ENCODE data around the gene ORAI3. TPM values are rescaled to one million over a fixed set of nuclear protein-coding genes. Genes with fewer than 3 reads are reported as not detected.

ORAI3 gene
- total RNA-seq, 1 donor from 2014 or later: 12.2 TPM

DNA sequence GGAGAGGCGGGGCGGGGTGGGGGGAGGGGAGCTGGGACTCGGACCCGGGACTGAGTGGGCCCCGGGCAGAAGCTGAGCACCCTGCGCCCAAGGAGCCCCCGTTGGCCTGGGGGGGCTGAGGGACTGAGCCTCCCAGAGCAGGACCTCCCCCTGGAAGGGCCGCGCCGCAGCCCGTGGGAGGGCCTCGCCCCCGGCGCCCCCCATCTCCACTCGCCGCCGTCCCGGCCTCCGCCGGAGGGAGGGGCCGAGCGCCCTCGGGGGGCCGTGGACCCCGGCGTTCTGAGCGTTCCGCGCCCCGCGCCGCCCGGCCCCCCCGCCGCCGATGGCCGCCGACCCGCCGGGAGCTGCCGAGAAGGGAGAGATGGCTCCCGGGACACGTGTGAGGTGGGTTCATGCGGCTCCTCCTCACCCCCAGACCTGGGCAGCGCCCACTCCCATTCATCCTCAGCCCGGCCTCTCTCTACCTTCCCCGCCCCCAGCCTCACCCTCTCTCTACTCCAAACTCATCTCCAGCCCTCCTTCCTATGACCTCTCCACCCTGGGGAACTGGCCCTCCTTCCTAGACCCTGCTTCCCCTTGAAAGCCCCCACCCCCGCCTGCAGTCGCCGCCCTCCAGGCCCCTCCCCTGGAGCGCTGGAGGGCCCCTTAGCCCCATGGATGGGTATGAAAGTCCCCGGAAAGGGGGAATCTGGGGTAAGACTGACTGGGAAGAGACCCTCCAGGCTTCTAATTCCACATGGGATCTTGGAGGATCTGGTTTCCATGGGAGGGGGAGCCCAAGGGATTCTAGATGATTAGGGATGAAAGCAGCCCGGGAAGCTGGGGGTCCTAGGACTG lies 24.6 kb upstream of the ORAI3 start:
- DNase-seq: no peak
- TF ChIP-seq, protein P1, sequence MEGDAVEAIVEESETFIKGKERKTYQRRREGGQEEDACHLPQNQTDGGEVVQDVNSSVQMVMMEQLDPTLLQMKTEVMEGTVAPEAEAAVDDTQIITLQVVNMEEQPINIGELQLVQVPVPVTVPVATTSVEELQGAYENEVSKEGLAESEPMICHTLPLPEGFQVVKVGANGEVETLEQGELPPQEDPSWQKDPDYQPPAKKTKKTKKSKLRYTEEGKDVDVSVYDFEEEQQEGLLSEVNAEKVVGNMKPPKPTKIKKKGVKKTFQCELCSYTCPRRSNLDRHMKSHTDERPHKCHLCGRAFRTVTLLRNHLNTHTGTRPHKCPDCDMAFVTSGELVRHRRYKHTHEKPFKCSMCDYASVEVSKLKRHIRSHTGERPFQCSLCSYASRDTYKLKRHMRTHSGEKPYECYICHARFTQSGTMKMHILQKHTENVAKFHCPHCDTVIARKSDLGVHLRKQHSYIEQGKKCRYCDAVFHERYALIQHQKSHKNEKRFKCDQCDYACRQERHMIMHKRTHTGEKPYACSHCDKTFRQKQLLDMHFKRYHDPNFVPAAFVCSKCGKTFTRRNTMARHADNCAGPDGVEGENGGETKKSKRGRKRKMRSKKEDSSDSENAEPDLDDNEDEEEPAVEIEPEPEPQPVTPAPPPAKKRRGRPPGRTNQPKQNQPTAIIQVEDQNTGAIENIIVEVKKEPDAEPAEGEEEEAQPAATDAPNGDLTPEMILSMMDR (IDR thresholded peaks at IDR 0.05; ENCODE audit: borderline replicate concordance): no peak
- Histone ChIP-seq H3K36me3 (no peaks in the 10 kb centered on the region), H3K9me3 (replicated peaks) (no peaks in the 10 kb centered on the region), H3K27me3 (ENCODE audit: low read depth) (no peaks in the 10 kb centered on the region), H3K4me1 (peaks cover 32% of the 10 kb centered on the region), H3K27ac (replicated peaks) (peak overlapping the region; percentile 96), H3K4me3 (peak overlapping the region; percentile 84)
- intact Hi-C loops (cut with micrococcal nuclease): no loop called here

DNA sequence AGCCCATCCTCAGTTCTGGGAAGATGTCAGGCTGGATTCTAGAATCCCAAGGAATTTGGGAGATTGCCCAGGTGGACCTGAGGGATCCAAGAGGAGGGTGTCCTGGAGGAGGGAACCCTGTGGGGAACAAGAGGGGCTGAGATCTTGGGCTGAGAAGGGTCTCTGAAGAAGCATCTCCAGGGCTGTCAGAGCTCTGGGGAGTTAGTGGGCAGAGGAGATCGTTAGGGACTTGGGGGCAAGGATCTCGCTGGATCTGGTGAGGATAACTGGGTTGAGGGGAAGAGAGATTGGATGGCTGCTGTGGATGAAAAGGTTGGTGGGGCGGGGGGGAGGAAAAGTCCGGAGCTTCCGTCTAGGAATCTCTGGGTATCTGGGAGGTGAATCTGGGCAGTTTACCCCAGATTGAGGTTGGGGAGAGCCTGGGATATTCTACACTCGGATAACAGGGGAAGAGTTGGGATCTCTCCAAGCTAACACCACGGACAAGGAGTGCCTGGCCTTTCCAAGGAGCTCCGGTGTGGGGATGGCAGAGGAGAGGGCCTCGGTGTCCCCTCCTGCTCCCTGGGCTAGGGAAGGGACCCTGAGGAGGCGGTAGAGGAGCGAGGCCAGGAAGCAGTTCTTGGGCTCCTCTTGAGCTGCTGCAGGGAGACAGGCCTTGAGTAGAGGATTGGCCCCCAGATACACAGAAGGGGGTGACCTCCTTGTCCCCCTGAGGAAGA lies 23.8 kb upstream of the ORAI3 start:
- peak overlapping the region; percentile 96 for H3K27ac ChIP-seq (replicated peaks)
- H3K36me3 ChIP-seq: peaks cover 3% of the 10 kb centered on the region
- H3K27me3 ChIP-seq (ENCODE audit: low read depth): no peaks in the 10 kb centered on the region
- DNase-seq: no peak
- intact Hi-C loops (cut with micrococcal nuclease): no loop called here
- H3K9me3 ChIP-seq (replicated peaks): no peaks in the 10 kb centered on the region
- TF ChIP-seq, protein P1 (IDR thresholded peaks at IDR 0.05; ENCODE audit: borderline replicate concordance): no peak
- peak overlapping the region; percentile 84 for H3K4me3 ChIP-seq
- peaks cover 34% of the 10 kb centered on the region for H3K4me1 ChIP-seq

DNA sequence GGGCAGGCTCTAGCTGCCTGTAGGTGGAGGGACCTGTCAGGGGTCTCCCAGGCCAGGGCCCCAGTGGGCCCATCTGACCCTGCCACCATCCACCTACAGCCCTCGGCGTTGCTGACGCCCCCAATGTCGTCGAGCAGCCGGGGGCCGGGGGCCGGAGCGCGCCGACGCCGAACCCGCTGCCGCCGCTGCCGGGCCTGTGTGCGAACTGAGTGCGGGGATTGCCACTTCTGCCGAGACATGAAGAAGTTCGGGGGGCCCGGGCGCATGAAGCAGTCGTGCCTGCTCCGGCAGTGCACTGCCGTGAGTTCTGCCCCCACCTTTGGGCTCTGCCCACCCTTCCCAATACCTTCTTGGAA lies 23.3 kb upstream of the ORAI3 start:
- TF ChIP-seq, protein P1 (IDR thresholded peaks at IDR 0.05; ENCODE audit: borderline replicate concordance): no peak
- no peak overlapping the region for H3K27ac ChIP-seq (replicated peaks)
- DNase-seq: no peak
- no peaks in the 10 kb centered on the region for H3K27me3 ChIP-seq (ENCODE audit: low read depth)
- peaks cover 8% of the 10 kb centered on the region for H3K36me3 ChIP-seq
- H3K4me1 ChIP-seq: peaks cover 39% of the 10 kb centered on the region
- intact Hi-C loops (cut with micrococcal nuclease): no loop called here
- H3K4me3 ChIP-seq: no peak overlapping the region
- no peaks in the 10 kb centered on the region for H3K9me3 ChIP-seq (replicated peaks)

DNA sequence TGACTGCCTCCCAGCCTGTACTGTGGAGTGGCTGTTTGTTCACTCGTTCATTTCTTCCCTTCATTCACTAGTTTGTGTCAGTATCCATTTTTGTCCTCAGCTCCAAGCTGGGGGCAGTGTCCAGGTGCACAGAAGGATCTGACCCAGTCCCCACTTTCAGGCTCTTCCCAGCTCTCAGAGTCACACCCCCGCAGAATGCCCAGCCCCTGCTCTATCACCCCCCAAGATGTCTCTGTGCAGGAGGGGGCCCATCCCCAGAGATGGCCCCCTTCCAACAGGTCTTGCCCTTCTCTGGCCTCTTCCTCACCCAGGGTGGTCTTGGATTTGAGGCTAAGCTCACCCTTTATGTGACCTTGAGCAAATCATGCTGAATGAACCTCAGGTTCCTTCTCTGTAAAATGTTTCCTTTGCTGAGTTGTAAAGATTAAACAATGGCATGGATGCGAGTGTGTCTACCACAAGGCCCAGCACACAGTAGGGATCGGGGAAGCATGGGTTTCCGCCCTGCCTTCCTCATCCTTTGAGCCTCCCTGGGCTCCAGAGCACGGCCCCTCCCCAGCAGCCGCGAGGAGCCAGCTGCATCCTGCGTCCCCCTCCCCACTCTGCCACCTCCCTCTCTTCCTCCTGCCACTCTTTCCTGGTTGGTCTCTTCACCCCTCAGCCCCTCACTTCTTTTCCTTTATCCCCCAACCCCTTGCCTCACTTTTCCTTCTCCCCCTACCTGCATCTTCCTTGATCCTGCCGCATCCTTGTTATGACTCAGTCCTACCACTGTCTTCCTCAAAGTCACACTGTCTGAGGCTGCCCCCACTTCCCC lies 22.7 kb upstream of the ORAI3 start:
- Histone ChIP-seq H3K9me3 (replicated peaks) (no peaks in the 10 kb centered on the region), H3K4me3 (no peak overlapping the region), H3K27ac (replicated peaks) (no peak overlapping the region), H3K4me1 (peaks cover 41% of the 10 kb centered on the region), H3K27me3 (ENCODE audit: low read depth) (no peaks in the 10 kb centered on the region), H3K36me3 (peaks cover 14% of the 10 kb centered on the region)
- TF ChIP-seq, protein P1 (IDR thresholded peaks at IDR 0.05; ENCODE audit: borderline replicate concordance): no peak
- intact Hi-C loops (cut with micrococcal nuclease): no loop called here
- DNase-seq: no peak
